Keratinocyte (primary cell): ENCODE data around the gene KRT38. TPM values are rescaled to one million over a fixed set of nuclear protein-coding genes. Genes with fewer than 3 reads are reported as not detected.
A peak's percentile ranks its signal among the peaks of the same experiment; 100 is the strongest.

ENCODE experiments used
- DNase-seq: peaks from one replicate; pipeline ENCODE4 v3.0.0-alpha.2; 2011; ENCODE audit warnings: low read depth, missing footprints, low spot score
- FAIRE-seq: peaks from 2 replicates; lab custom pipeline; 2011; peaks lifted over from hg19 to GRCh38; lab: Jason Lieb, UNC
- H2AFZ ChIP-seq: 2 replicates; pipeline ENCODE4 v1.6.0; 2012; ENCODE audit warnings: low read length, control low read depth, inconsistent platforms; ENCODE audit not compliant: control insufficient read depth
- H3K27ac ChIP-seq: 2 replicates; pipeline ENCODE4 v1.5.1; 2011; ENCODE audit warnings: low read length; ENCODE audit not compliant: control insufficient read depth, insufficient read depth
- H3K27me3 ChIP-seq: 3 replicates; pipeline ENCODE4 v1.6.0; 2011; ENCODE audit warnings: low read length; ENCODE audit not compliant: control insufficient read depth, insufficient read depth; ENCODE audit errors: extremely low read depth
- H3K36me3 ChIP-seq, 2 experiments: 2 replicates in 1 of 2; 3 replicates in 1 of 2; pipeline ENCODE4 v1.5.1; 2011; ENCODE audit warnings: low read length in 2 of 2, mild to moderate bottlenecking in 1 of 2; ENCODE audit not compliant: control insufficient read depth in 2 of 2, insufficient read depth in 2 of 2; ENCODE audit errors: extremely low read depth in 1 of 2
- H3K4me1 ChIP-seq: 3 replicates; pipeline ENCODE4 v1.5.1; 2011; ENCODE audit warnings: low read length; ENCODE audit not compliant: control insufficient read depth, insufficient read depth; ENCODE audit errors: extremely low read depth
- H3K4me2 ChIP-seq: 3 replicates; pipeline ENCODE4 v1.6.0; 2011; ENCODE audit warnings: low read depth, low read length; ENCODE audit not compliant: control insufficient read depth, insufficient read depth; ENCODE audit errors: extremely low read depth
- H3K4me3 ChIP-seq, 3 experiments: fragments of 200-600 bp in 1 of 3; sonication (generic) in 1 of 3; 2 replicates in 2 of 3; 3 replicates in 1 of 3; pipeline ENCODE4 v1.5.1; 2011 to 2016; ENCODE audit warnings: low read length in 3 of 3, mild to moderate bottlenecking in 3 of 3, control low read depth in 2 of 3, inconsistent platforms in 1 of 3, low read depth in 1 of 3, mixed read lengths in 1 of 3, mixed run types in 1 of 3, moderate library complexity in 1 of 3; ENCODE audit not compliant: control insufficient read depth in 2 of 3, insufficient read depth in 2 of 3; ENCODE audit errors: extremely low read depth in 1 of 3
- H3K79me2 ChIP-seq: 2 replicates; pipeline ENCODE4 v1.6.0; 2012; ENCODE audit warnings: low read length; ENCODE audit not compliant: control insufficient read depth, insufficient read depth
- H3K9ac ChIP-seq: 3 replicates; pipeline ENCODE4 v1.6.0; 2011; ENCODE audit warnings: low read length; ENCODE audit not compliant: control insufficient read depth, insufficient read depth; ENCODE audit errors: extremely low read depth
- H3K9me1 ChIP-seq: 3 replicates; pipeline ENCODE4 v1.6.0; 2011; ENCODE audit warnings: low read length; ENCODE audit not compliant: control insufficient read depth, insufficient read depth; ENCODE audit errors: extremely low read depth
- H3K9me3 ChIP-seq: 2 replicates; pipeline ENCODE4 v1.5.1; 2012; ENCODE audit warnings: low read depth, low read length; ENCODE audit not compliant: control insufficient read depth
- H4K20me1 ChIP-seq: 3 replicates; pipeline ENCODE4 v1.6.0; 2011; ENCODE audit warnings: low read length; ENCODE audit not compliant: control insufficient read depth, insufficient read depth; ENCODE audit errors: extremely low read depth
- EZH2 ChIP-seq: IDR thresholded peaks from one replicate; pipeline ENCODE4 v1.6.1; 2012; ENCODE audit warnings: inconsistent platforms, mild to moderate bottlenecking, low read length, moderate library complexity
- dilution Hi-C: fragments of 300-500 bp; cut with MboI; formaldehyde crosslinking; loops from one replicate; pipeline ENCODE4 v1.7.0; 2020; ENCODE audit warnings: low sequenced_read_pairs; ENCODE audit not compliant: extremely low pct_ligation_motif_present
- polyA plus RNA-seq, 5 experiments: library from polyadenylated mRNA; depleted of rRNA in 3 of 5; stranded (reverse) in 3 of 5; stranded (forward) in 1 of 5; unstranded in 1 of 5; fragments of >200 nt; gene quantifications; 1 replicate in 1 of 5; 2 replicates in 3 of 5; 3 replicates in 1 of 5; pipeline versions ENCODE4 v1.2.1 to v1.2.3, GENCODE V29; 2011 to 2012; ENCODE audit warnings: missing spikeins in 2 of 5, low read depth in 1 of 5, low replicate concordance in 1 of 5
- TF ChIP-seq, protein P1 (sequence below), 3 experiments: IDR thresholded peaks in 1 of 3; conservative IDR thresholded peaks in 1 of 3; optimal IDR thresholded peaks in 1 of 3; 2 replicates in 2 of 3; 3 replicates in 1 of 3; pipeline versions ENCODE3 to v1.5.1; 2011; ENCODE audit warnings: low read length in 3 of 3, mild to moderate bottlenecking in 3 of 3, moderate library complexity in 2 of 3, control low read depth in 1 of 3, inconsistent platforms in 1 of 3; ENCODE audit not compliant: insufficient read depth in 2 of 3; ENCODE audit errors: extremely low read depth in 1 of 3

KRT38 gene
- polyA plus RNA-seq, 1 donor (not counting 4 experiments of a cell fraction or from before 2014, with no cell fraction given), result not detected

DNA sequence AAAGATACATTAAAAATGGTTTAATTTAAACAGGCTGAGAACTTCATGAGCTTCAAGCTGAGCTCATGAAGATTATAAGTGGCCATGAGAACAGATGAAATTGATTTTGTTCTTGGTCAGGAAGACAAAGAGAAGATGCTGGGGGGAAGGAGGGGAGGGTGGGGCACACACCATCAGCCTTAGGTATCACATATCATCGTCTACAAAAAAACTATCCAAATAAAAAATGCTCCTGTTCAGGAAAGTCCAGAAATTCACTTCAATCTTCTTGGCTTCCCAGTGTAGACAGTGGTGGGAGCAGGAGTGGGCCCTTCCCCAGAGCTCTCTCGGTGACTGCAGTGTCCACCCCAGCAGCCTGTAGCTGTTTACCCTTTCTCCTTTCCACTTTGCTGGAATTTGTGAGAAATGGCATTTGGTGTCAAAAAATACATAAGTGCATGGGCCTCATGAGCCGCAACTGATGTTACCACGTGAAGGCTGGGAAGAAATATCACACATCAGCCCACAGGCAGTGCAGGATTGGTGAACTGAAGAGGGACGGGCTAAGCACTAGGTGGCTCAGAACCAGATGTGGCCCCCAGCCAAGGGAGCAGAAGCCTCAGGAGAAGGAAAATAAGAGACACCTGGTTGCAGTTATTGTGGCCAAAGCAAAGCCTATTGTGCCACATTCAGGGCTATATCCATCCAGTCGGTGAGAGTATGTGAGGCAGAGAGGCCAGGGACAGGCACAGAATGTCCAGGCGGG is 22.5 kb downstream of the KRT38 start:
- DNase-seq (no peak), FAIRE-seq (peak; percentile 36)
- no peaks in the 10 kb centered on the region for H3K79me2 ChIP-seq
- TF ChIP-seq, protein P1, sequence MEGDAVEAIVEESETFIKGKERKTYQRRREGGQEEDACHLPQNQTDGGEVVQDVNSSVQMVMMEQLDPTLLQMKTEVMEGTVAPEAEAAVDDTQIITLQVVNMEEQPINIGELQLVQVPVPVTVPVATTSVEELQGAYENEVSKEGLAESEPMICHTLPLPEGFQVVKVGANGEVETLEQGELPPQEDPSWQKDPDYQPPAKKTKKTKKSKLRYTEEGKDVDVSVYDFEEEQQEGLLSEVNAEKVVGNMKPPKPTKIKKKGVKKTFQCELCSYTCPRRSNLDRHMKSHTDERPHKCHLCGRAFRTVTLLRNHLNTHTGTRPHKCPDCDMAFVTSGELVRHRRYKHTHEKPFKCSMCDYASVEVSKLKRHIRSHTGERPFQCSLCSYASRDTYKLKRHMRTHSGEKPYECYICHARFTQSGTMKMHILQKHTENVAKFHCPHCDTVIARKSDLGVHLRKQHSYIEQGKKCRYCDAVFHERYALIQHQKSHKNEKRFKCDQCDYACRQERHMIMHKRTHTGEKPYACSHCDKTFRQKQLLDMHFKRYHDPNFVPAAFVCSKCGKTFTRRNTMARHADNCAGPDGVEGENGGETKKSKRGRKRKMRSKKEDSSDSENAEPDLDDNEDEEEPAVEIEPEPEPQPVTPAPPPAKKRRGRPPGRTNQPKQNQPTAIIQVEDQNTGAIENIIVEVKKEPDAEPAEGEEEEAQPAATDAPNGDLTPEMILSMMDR (optimal IDR thresholded peaks at IDR 0.05 in 1 of 3, IDR thresholded peaks at IDR 0.05 in 1 of 3, conservative IDR thresholded peaks at IDR 0.05 in 1 of 3; ENCODE audit: extremely low read depth in 1 of 3, insufficient read depth in 2 of 3, low read length in 3 of 3), result no peak
- no peak for TF ChIP-seq EZH2
- no peak overlapping the region for H3K9ac ChIP-seq
- no peak overlapping the region for H2AFZ ChIP-seq
- H3K4me3 ChIP-seq, result no peak overlapping the region
- no peaks in the 10 kb centered on the region for H3K36me3 ChIP-seq
- H3K4me1 ChIP-seq, result peaks cover 48% of the 10 kb centered on the region
- H3K27me3 ChIP-seq, result no peaks in the 10 kb centered on the region
- H4K20me1 ChIP-seq, result no peaks in the 10 kb centered on the region
- dilution Hi-C loops, result no loop called here
- H3K9me3 ChIP-seq, result no peaks in the 10 kb centered on the region
- peak overlapping the region; percentile 88 for H3K27ac ChIP-seq
- H3K9me1 ChIP-seq, result peaks cover 2% of the 10 kb centered on the region
- peak overlapping the region; percentile 29 for H3K4me2 ChIP-seq

DNA sequence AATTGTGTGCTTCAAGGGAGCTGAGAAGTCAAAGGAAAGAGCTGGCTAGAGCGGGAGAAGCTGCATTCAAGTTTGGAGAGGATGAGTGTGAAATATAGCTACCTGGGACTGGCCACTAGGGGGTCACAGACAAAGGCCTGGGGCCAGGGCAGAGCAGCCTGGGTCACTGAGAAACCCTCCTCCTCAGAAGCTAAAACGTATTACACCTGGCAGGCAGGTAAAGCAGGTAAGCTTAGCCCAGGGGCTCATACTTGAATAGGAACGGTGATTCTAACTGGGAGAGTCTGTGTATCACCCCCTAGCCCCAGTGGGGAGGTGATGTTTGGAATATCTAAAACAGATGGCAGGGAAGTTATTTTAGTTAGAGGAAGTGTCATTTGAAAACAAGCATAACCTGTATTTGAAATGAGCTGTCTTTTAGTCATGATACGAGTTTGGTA is 23.2 kb downstream of the KRT38 start:
- Histone ChIP-seq H3K4me1 (peaks cover 48% of the 10 kb centered on the region), H3K9ac (no peak overlapping the region), H3K27me3 (no peaks in the 10 kb centered on the region), H3K36me3 (no peaks in the 10 kb centered on the region), H3K27ac (peak overlapping the region; percentile 11), H3K9me1 (peaks cover 2% of the 10 kb centered on the region), H3K4me2 (peak overlapping the region; percentile 29), H4K20me1 (no peaks in the 10 kb centered on the region), H3K79me2 (no peaks in the 10 kb centered on the region), H3K4me3 (no peak overlapping the region), H2AFZ (no peak overlapping the region), H3K9me3 (no peaks in the 10 kb centered on the region)
- DNase-seq (no peak), FAIRE-seq (peak; percentile 46)
- dilution Hi-C loops, result no loop called here
- TF ChIP-seq, protein P1 (optimal IDR thresholded peaks at IDR 0.05 in 1 of 3, IDR thresholded peaks at IDR 0.05 in 1 of 3, conservative IDR thresholded peaks at IDR 0.05 in 1 of 3; ENCODE audit: extremely low read depth in 1 of 3, insufficient read depth in 2 of 3, low read length in 3 of 3), result peak; percentile 64 to 80 (median 74)
- no peak for TF ChIP-seq EZH2
